GM12878 (cell line): ENCODE results near the gene SLC2A3. TPM values are rescaled to one million over a fixed set of nuclear protein-coding genes. Genes with fewer than 3 reads are reported as not detected.
"Not testable (repeated sequence)": the region's sequence is repeated elsewhere in the genome, so short reads cannot be mapped to it uniquely, and the experiment has no call there.

Source experiments
- ATAC-seq: fragments of 200-7000 bp; cut with Tn5 transposase; 3 replicates; pipeline ENCODE4 v1.9.1; 2020; ENCODE audit warnings: mild to moderate bottlenecking, moderate library complexity
- BruUV-seq: library from RNA; stranded (reverse); fragments of 400-500 nt; replicated peaks from 2 replicates; lab custom pipeline; 2021; lab: Mats Ljungman, UMichigan
- CTCF ChIA-PET: fragments of 300-600 bp; sonication (Branson Sonifier 250); formaldehyde crosslinking; extraction: SDS; loops from one replicate; lab custom pipeline; 2021; ENCODE audit warnings: inconsistent platforms; lab: Yijun Ruan, JAX
- POLR2A ChIA-PET: fragments of 350-600 bp; formaldehyde crosslinking; extraction: SDS; loops from one replicate; lab custom pipeline; 2021; ENCODE audit warnings: inconsistent platforms; lab: Charles Lee
- RAD21 ChIA-PET: fragments of 300-600 bp; sonication (Branson Sonifier 250); formaldehyde crosslinking; loops from one replicate; lab custom pipeline; 2023; ENCODE audit warnings: antibody characterized with exemption; ENCODE audit not compliant: unreplicated experiment; lab: Charles Lee
- SMC1A ChIA-PET: fragments of 300-600 bp; sonication (Branson Sonifier 250); formaldehyde crosslinking; loops from one replicate; lab custom pipeline; 2023; ENCODE audit not compliant: unreplicated experiment, uncharacterized antibody; lab: Charles Lee
- DNase-seq: peaks from one replicate; pipeline ENCODE4 v3.0.0-alpha.2; 2011; ENCODE audit warnings: low read depth, low spot score
- FAIRE-seq: peaks from 3 replicates; lab custom pipeline; 2011; peaks lifted over from hg19 to GRCh38; lab: Jason Lieb, UNC
- H2AFZ ChIP-seq: 2 replicates; pipeline ENCODE4 v1.6.0; 2011; ENCODE audit warnings: low read depth, low read length, control low read depth; ENCODE audit not compliant: control insufficient read depth
- H3K27ac ChIP-seq: 2 replicates; pipeline ENCODE4 v1.5.1; 2011; ENCODE audit warnings: control low read depth; ENCODE audit not compliant: control insufficient read depth, insufficient read depth
- H3K27me3 ChIP-seq, 2 experiments: replicated peaks in 1 of 2; 2 replicates each; pipeline versions ENCODE4 v1.6.0 to v1.6.1; 2011; ENCODE audit warnings: low read length in 1 of 2; ENCODE audit not compliant: control insufficient read depth in 2 of 2, insufficient read depth in 2 of 2
- H3K36me3 ChIP-seq, 2 experiments: 2 replicates each; pipeline ENCODE4 v1.5.1; 2011; ENCODE audit warnings: low read length in 1 of 2; ENCODE audit not compliant: control insufficient read depth in 2 of 2, insufficient read depth in 2 of 2
- H3K4me1 ChIP-seq: 2 replicates; pipeline ENCODE4 v1.6.1; 2011; ENCODE audit warnings: mild to moderate bottlenecking, low read length, moderate library complexity, mixed read lengths; ENCODE audit not compliant: control insufficient read depth, insufficient read depth
- H3K4me2 ChIP-seq: 2 replicates; pipeline ENCODE4 v1.6.0; 2011; ENCODE audit warnings: control low read depth; ENCODE audit not compliant: control insufficient read depth, insufficient read depth
- H3K4me3 ChIP-seq: fragments of 200-600 bp; sonication (generic); 2 replicates; pipeline ENCODE4 v1.5.1; 2016
- H3K79me2 ChIP-seq: 2 replicates; pipeline ENCODE4 v1.6.0; 2011; ENCODE audit warnings: low read length; ENCODE audit not compliant: control insufficient read depth, insufficient read depth
- H3K9ac ChIP-seq: 2 replicates; pipeline ENCODE4 v1.8.0; 2011; ENCODE audit warnings: low read length, control low read depth, mixed read lengths; ENCODE audit not compliant: control insufficient read depth, insufficient read depth
- H3K9me3 ChIP-seq: replicated peaks from 3 replicates; pipeline ENCODE4 v1.5.1; 2011; ENCODE audit warnings: mild to moderate bottlenecking, low read length; ENCODE audit not compliant: control insufficient read depth, insufficient read depth
- H4K20me1 ChIP-seq: 2 replicates; pipeline ENCODE4 v1.6.0; 2011; ENCODE audit not compliant: control insufficient read depth, insufficient read depth
- ATF7 ChIP-seq: fragments of 450-650 bp; IDR thresholded peaks from 2 replicates; pipeline ENCODE4 v1.6.1; 2016; ENCODE audit warnings: low read depth, mild to moderate bottlenecking
- BHLHE40 ChIP-seq, 2 experiments: fragments of 450-650 bp in 1 of 2; IDR thresholded peaks; 2 replicates each; pipeline ENCODE4 v1.6.1; 2011 to 2017; ENCODE audit warnings: low read depth in 2 of 2, borderline replicate concordance in 1 of 2, improper control_type of control experiment in 1 of 2, low read length in 1 of 2, mild to moderate bottlenecking in 1 of 2
- BMI1 ChIP-seq: fragments of 450-650 bp; IDR thresholded peaks from 2 replicates; pipeline ENCODE4 v1.6.1; 2016; ENCODE audit warnings: mild to moderate bottlenecking, moderate library complexity, borderline replicate concordance
- CTCF ChIP-seq, 3 experiments: IDR thresholded peaks in 2 of 3; conservative IDR thresholded peaks in 1 of 3; 2 replicates each; pipeline ENCODE4 v1.5.1; 2011; ENCODE audit warnings: low read depth in 3 of 3, low read length in 3 of 3, mild to moderate bottlenecking in 3 of 3, control low read depth in 2 of 3, moderate library complexity in 2 of 3, inconsistent platforms in 1 of 3, mixed read lengths in 1 of 3; ENCODE audit not compliant: control insufficient read depth in 2 of 3, insufficient read depth in 1 of 3; ENCODE audit errors: extremely low read depth in 1 of 3
- DPF2 ChIP-seq: fragments of 450-650 bp; IDR thresholded peaks from 2 replicates; pipeline ENCODE4 v1.6.1; 2017; ENCODE audit warnings: mild to moderate bottlenecking
- FOXK2 ChIP-seq: fragments of 450-650 bp; IDR thresholded peaks from 2 replicates; pipeline ENCODE4 v1.6.1; 2017; ENCODE audit warnings: mild to moderate bottlenecking, moderate library complexity
- IKZF2 ChIP-seq, 2 experiments: fragments of 450-650 bp; IDR thresholded peaks; 2 replicates each; pipeline ENCODE4 v1.6.1; 2017; ENCODE audit warnings: mild to moderate bottlenecking in 2 of 2, moderate library complexity in 2 of 2
- MEF2B ChIP-seq: fragments of 450-650 bp; IDR thresholded peaks from 2 replicates; pipeline ENCODE4 v1.6.1; 2018; ENCODE audit warnings: mild to moderate bottlenecking, moderate library complexity; ENCODE audit not compliant: partially characterized antibody, poor library complexity, severe bottlenecking
- MTA2 ChIP-seq: fragments of 450-650 bp; IDR thresholded peaks from 2 replicates; pipeline ENCODE4 v1.6.1; 2016; ENCODE audit warnings: low read depth, mild to moderate bottlenecking, moderate library complexity
- NBN ChIP-seq: fragments of 450-650 bp; IDR thresholded peaks from 2 replicates; pipeline ENCODE4 v1.6.1; 2016
- NFYB ChIP-seq: IDR thresholded peaks from 2 replicates; pipeline ENCODE4 v1.6.1; 2011; ENCODE audit warnings: low read depth, mild to moderate bottlenecking, low read length, improper control_type of control experiment, moderate library complexity; ENCODE audit not compliant: insufficient read depth
- RELB ChIP-seq: fragments of 450-650 bp; IDR thresholded peaks from 2 replicates; pipeline ENCODE4 v1.6.1; 2017; ENCODE audit warnings: low read depth, mild to moderate bottlenecking, moderate library complexity
- SPI1 ChIP-seq: IDR thresholded peaks from 2 replicates; pipeline ENCODE4 v1.6.1; 2011; ENCODE audit warnings: low read depth, mild to moderate bottlenecking, low read length, moderate library complexity, borderline replicate concordance; ENCODE audit not compliant: insufficient read depth
- ZNF207 ChIP-seq: fragments of 450-650 bp; IDR thresholded peaks from 2 replicates; pipeline ENCODE4 v1.6.1; 2014; ENCODE audit warnings: antibody characterized with exemption, mild to moderate bottlenecking, borderline replicate concordance
- ZNF384 ChIP-seq: IDR thresholded peaks from 2 replicates; pipeline ENCODE4 v1.6.1; 2012; ENCODE audit warnings: low read depth, mild to moderate bottlenecking, low read length, improper control_type of control experiment, borderline replicate concordance
- WGBS: methylation state at CpG from one replicate; pipeline ENCODE4 v1.1.6; 2016; ENCODE audit warnings: low lambda C conversion rate; ENCODE audit not compliant: insufficient replicate concordance, insufficient coverage; ENCODE audit errors: missing lambda C conversion rate; 5-methylcytosine and 5-hydroxymethylcytosine counted together
- in situ Hi-C: fragments of 300-500 bp; cut with MboI; formaldehyde crosslinking; loops from 9 replicates; pipeline ENCODE4 v1.14.3; 2018; ENCODE audit warnings: mixed read lengths
- intact Hi-C: fragments of 100-400 bp; cut with micrococcal nuclease; formaldehyde crosslinking; loops from one replicate; pipeline ENCODE4 v1.14.2; 2022; ENCODE audit not compliant: unreplicated experiment
- polyA plus RNA-seq, 11 experiments: library from polyadenylated mRNA; depleted of rRNA in 4 of 11; unstranded in 6 of 11; stranded (reverse) in 5 of 11; fragments of >200 nt; fragmentation: Nextera tagmentation in 4 of 11; fragmentation: Illumina TruSeq in 1 of 11; extraction: Ambion mirVana in 4 of 11; extraction: Trizol in 1 of 11; gene quantifications; 1 replicate in 1 of 11; 2 replicates in 10 of 11; pipeline versions ENCODE4 v1.2.1 to v1.2.3, GENCODE V29; 2011 to 2016; ENCODE audit warnings: inconsistent platforms in 2 of 11, missing spikeins in 2 of 11, low read depth in 1 of 11
- total RNA-seq, 4 experiments: library from RNA; depleted of rRNA in 3 of 4; stranded (reverse); fragments of >200 nt in 3 of 4; fragmentation: Illumina TruSeq in 1 of 4; extraction: Trizol in 1 of 4; gene quantifications; 2 replicates each; pipeline versions ENCODE4 v1.2.1 to v1.2.3, GENCODE V29; 2013 to 2021

The SLC2A3 gene
- total and polyA plus RNA-seq, 10 of the 15 experiments (the other 5 are each of a cell fraction or from before 2014, with no cell fraction given), result 6.5 to 66.3 (median 11.2) TPM

- TF ChIP-seq ZNF207, result no peak
- TF ChIP-seq ATF7, result no peak
- no peak for TF ChIP-seq NFYB
- TF ChIP-seq FOXK2, result no peak
- no peak for TF ChIP-seq RELB
- no peak for TF ChIP-seq CTCF (IDR thresholded peaks at IDR 0.05 in 2 of 3, conservative IDR thresholded peaks at IDR 0.05 in 1 of 3; ENCODE audit: control insufficient read depth in 2 of 3, extremely low read depth in 1 of 3, insufficient read depth in 1 of 3, low read depth in 3 of 3, low read length in 3 of 3)
These were observed 45.5 kb upstream of the SLC2A3 start (continued) for GRCh38 chr12:7981446-7981845.

GRCh38 chr12:7977351-7978124 lies 41.6 kb upstream of the SLC2A3 start:
- in situ Hi-C loops, DNase-seq, H3K27me3 ChIP-seq, H3K79me2 ChIP-seq, H3K4me3 ChIP-seq, H2AFZ ChIP-seq, H3K36me3 ChIP-seq, H3K27ac ChIP-seq, H3K4me1 ChIP-seq, intact Hi-C loops, H3K9ac ChIP-seq, H3K9me3 ChIP-seq, H4K20me1 ChIP-seq, H3K4me2 ChIP-seq, BruUV-seq: not testable (repeated sequence)
- POLR2A ChIA-PET, result interaction anchor here (0.5 to 2.0 kb wide), 8 partner anchors 8 to 111 kb away, joined by 3 to 11 read pairs (median 4); partner anchors contain the start of gene SLC2A3
- TF ChIP-seq MTA2 (peak; percentile 60; the same call in 1 of the 2 replicates), ATF7 (peak; percentile 38; the same call in 1 of the 2 replicates), BMI1 (peak; percentile 24; the same call in 1 of the 2 replicates), DPF2 (0 out of 2 replicates have a peak, but pooled peaks have one; percentile 26), NBN (peak; percentile 86; the same call in 1 of the 2 replicates), IKZF2 (IDR thresholded peaks at IDR 0.05) (peak; percentile 66 to 75; a peak in 3 of 4 replicates), BHLHE40 (IDR thresholded peaks at IDR 0.05; ENCODE audit: borderline replicate concordance in 1 of 2, low read depth in 2 of 2, low read length in 1 of 2) (peak in 1 of 2 experiments; percentile 58; a peak in 1 of 4 replicates), RELB (peak; percentile 60), SPI1 (peak; percentile 43; the same call in 1 of the 2 replicates), MEF2B (peak; percentile 39), ZNF384 (peak; percentile 64; the same call in 1 of the 2 replicates)
- CTCF ChIA-PET, result interaction anchor here (0.7 to 4.2 kb wide), 3 partner anchors 17 to 788 kb away, joined by 3 to 19 read pairs (median 8); partner anchors contain the start of gene PEX5
- RAD21 ChIA-PET, result interaction anchor here (0.9 to 1.8 kb wide), 2 partner anchors 16 to 44 kb away, joined by 5 to 9 read pairs; no protein-coding TSS in a partner anchor
- SMC1A ChIA-PET, result interaction anchor here (0.6 to 1.7 kb wide), 3 partner anchors 11 to 72 kb away, joined by 3 to 5 read pairs (median 4); no protein-coding TSS in a partner anchor
- WGBS, result 27% methylated on average over 9 of the region's 13 CpGs
- peak; percentile 96 for ATAC-seq
- FAIRE-seq, result peak; percentile 47
